Measurements from ENCODE around the gene MACROH2A2.

GRCh38 chr10:70085975-70086613, 33.4 kb downstream of the MACROH2A2 start:
- TF ChIP-seq POLR2AphosphoS5 (IDR thresholded peaks at IDR 0.05; ENCODE audit: low read depth, low read length) = no peak
- TF ChIP-seq REST (IDR thresholded peaks at IDR 0.05; ENCODE audit: insufficient read depth in 1 of 2, low read depth in 2 of 2, low read length in 2 of 2) = no peak
- TF ChIP-seq SIN3A (IDR thresholded peaks at IDR 0.05; ENCODE audit: borderline replicate concordance, insufficient read depth, low read length) = no peak
- no peak for TF ChIP-seq TAF1 (IDR thresholded peaks at IDR 0.05; ENCODE audit: borderline replicate concordance, insufficient read depth, low read length)
- no peak for TF ChIP-seq FOXP2 (optimal IDR thresholded peaks at IDR 0.05; ENCODE audit: borderline replicate concordance, extremely low read depth, extremely low read length, insufficient read depth)

All from PFSK-1 (cell line).